ENCODE measurements around the gene STK26. TPM values are rescaled to one million over a fixed set of nuclear protein-coding genes. Genes with fewer than 3 reads are reported as not detected.

Gene STK26
- total and polyA plus RNA-seq, 2 of the 13 experiments (the other 11 are each of a cell fraction or from before 2014, with no cell fraction given) = 16.9 to 47.9 TPM

DNA sequence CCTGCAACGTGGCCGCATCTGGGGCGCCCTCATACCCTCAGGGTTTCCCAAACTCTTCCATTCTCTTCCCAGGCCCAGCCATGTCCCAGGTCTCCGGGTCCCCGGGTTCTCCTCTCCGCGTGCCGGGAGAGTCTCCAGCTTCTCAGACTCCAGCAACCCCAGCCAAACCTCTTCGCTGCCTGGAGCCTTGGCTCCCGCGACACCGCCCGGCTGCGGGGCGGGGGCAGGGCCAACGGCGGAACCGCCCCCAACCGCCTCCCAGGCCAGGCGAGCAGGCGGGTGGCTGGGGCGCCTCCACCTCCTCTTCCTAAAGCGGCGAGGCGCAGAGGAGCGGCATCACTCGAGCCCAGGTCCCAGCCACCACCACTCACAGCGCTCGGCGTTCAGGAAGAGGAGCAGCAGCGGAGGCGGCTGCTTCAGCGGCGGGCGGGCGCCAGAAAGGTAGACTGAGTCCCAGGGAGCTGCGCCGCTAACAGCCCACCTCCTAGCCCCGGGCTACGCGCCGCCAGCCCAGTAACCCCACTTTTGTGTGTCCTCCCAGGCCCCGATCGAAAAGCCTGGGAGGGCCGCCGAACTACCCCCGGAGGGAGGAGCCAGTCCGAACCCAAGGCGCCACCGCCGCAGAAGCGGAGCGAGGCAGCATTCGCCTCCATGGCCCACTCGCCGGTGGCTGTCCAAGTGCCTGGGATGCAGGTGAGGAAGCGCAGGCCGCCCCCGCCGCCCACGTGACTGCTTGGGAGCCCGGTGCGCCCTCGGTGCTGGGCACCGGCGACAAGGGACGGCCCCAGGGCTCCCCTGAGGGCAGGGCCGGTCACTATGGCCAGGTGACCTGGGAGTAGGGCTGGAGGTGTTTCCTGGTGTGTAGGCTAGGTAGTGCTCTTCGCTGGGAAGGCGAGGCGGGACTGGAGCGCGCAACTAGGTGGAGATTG, at the start of gene STK26 (continued):
- TF ChIP-seq, protein P1, sequence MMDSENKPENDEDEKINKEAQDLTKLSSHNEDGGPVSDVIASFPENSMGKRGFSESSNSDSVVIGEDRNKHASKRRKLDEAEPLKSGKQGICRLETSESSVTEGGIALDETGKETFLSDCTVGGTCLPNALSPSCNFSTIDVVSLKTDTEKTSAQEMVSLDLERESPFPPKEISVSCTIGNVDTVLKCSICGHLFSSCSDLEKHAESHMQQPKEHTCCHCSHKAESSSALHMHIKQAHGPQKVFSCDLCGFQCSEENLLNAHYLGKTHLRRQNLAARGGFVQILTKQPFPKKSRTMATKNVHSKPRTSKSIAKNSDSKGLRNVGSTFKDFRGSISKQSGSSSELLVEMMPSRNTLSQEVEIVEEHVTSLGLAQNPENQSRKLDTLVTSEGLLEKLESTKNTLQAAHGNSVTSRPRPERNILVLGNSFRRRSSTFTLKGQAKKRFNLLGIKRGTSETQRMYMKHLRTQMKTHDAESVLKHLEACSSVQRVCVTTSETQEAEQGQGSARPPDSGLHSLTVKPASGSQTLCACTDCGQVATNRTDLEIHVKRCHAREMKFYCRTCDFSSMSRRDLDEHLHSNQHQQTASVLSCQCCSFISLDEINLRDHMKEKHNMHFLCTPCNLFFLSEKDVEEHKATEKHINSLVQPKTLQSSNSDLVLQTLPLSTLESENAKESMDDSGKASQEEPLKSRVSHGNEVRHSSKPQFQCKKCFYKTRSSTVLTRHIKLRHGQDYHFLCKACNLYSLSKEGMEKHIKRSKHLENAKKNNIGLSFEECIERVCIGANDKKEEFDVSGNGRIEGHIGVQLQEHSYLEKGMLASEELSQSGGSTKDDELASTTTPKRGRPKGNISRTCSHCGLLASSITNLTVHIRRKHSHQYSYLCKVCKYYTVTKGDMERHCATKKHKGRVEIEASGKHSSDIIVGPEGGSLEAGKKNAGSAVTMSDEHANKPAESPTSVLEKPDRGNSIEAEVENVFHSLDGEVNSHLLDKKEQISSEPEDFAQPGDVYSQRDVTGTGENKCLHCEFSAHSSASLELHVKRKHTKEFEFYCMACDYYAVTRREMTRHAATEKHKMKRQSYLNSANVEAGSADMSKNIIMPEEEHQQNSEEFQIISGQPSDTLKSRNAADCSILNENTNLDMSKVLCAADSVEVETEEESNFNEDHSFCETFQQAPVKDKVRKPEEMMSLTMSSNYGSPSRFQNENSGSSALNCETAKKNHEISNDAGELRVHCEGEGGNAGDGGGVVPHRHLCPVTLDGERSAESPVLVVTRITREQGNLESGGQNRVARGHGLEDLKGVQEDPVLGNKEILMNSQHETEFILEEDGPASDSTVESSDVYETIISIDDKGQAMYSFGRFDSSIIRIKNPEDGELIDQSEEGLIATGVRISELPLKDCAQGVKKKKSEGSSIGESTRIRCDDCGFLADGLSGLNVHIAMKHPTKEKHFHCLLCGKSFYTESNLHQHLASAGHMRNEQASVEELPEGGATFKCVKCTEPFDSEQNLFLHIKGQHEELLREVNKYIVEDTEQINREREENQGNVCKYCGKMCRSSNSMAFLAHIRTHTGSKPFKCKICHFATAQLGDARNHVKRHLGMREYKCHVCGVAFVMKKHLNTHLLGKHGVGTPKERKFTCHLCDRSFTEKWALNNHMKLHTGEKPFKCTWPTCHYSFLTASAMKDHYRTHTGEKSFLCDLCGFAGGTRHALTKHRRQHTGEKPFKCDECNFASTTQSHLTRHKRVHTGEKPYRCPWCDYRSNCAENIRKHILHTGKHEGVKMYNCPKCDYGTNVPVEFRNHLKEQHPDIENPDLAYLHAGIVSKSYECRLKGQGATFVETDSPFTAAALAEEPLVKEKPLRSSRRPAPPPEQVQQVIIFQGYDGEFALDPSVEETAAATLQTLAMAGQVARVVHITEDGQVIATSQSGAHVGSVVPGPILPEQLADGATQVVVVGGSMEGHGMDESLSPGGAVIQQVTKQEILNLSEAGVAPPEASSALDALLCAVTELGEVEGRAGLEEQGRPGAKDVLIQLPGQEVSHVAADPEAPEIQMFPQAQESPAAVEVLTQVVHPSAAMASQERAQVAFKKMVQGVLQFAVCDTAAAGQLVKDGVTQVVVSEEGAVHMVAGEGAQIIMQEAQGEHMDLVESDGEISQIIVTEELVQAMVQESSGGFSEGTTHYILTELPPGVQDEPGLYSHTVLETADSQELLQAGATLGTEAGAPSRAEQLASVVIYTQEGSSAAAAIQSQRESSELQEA (CRISPR knock-in tag; IDR thresholded peaks at IDR 0.05; ENCODE audit: not compliant biosample characterization) = no peak
- TF ChIP-seq MEIS2 (CRISPR knock-in tag; IDR thresholded peaks at IDR 0.05) (no peak), TSC22D2 (CRISPR knock-in tag; IDR thresholded peaks at IDR 0.05; ENCODE audit: borderline replicate concordance) (no peak), ZNF430 (CRISPR knock-in tag; IDR thresholded peaks at IDR 0.05) (no peak), FOXM1 (CRISPR knock-in tag; IDR thresholded peaks at IDR 0.05) (no peak), THYN1 (CRISPR knock-in tag; IDR thresholded peaks at IDR 0.05; ENCODE audit: borderline replicate concordance, low read depth) (no peak), PRPF4 (IDR thresholded peaks at IDR 0.05; ENCODE audit: low read depth, low read length, poor library complexity, severe bottlenecking) (no peak), MAF1 (CRISPR knock-in tag; IDR thresholded peaks at IDR 0.05; ENCODE audit: borderline replicate concordance) (peak; percentile 25; the same call in 1 of the 2 replicates), ZNF331 (CRISPR knock-in tag; IDR thresholded peaks at IDR 0.05) (peak; percentile 26; the same call in 1 of the 2 replicates), ZNF562 (CRISPR knock-in tag; IDR thresholded peaks at IDR 0.05; ENCODE audit: borderline replicate concordance) (no peak), FOXO1 (CRISPR knock-in tag; IDR thresholded peaks at IDR 0.05) (no peak), ZNF230 (CRISPR knock-in tag; IDR thresholded peaks at IDR 0.05) (no peak), DNMT3B (CRISPR knock-in tag; conservative IDR thresholded peaks at IDR 0.05) (no peak), ZNF256 (CRISPR knock-in tag; conservative IDR thresholded peaks at IDR 0.05) (no peak), ZNF205 (CRISPR knock-in tag; IDR thresholded peaks at IDR 0.05) (0 out of 2 replicates have a peak, but pooled peaks have one; percentile 36)
- TF ChIP-seq, protein P2, sequence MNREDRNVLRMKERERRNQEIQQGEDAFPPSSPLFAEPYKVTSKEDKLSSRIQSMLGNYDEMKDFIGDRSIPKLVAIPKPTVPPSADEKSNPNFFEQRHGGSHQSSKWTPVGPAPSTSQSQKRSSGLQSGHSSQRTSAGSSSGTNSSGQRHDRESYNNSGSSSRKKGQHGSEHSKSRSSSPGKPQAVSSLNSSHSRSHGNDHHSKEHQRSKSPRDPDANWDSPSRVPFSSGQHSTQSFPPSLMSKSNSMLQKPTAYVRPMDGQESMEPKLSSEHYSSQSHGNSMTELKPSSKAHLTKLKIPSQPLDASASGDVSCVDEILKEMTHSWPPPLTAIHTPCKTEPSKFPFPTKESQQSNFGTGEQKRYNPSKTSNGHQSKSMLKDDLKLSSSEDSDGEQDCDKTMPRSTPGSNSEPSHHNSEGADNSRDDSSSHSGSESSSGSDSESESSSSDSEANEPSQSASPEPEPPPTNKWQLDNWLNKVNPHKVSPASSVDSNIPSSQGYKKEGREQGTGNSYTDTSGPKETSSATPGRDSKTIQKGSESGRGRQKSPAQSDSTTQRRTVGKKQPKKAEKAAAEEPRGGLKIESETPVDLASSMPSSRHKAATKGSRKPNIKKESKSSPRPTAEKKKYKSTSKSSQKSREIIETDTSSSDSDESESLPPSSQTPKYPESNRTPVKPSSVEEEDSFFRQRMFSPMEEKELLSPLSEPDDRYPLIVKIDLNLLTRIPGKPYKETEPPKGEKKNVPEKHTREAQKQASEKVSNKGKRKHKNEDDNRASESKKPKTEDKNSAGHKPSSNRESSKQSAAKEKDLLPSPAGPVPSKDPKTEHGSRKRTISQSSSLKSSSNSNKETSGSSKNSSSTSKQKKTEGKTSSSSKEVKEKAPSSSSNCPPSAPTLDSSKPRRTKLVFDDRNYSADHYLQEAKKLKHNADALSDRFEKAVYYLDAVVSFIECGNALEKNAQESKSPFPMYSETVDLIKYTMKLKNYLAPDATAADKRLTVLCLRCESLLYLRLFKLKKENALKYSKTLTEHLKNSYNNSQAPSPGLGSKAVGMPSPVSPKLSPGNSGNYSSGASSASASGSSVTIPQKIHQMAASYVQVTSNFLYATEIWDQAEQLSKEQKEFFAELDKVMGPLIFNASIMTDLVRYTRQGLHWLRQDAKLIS (CRISPR knock-in tag; IDR thresholded peaks at IDR 0.05) = no peak
